Astrocyte (in vitro differentiated cells and primary cell): ENCODE data around the gene EFCC1.

Experiments
- EZH2 ChIP-seq: IDR thresholded peaks from 2 replicates; pipeline ENCODE4 v1.6.1; 2012; ENCODE audit warnings: mild to moderate bottlenecking, low read length, inconsistent platforms; ENCODE audit not compliant: insufficient read depth
- TF ChIP-seq, protein P1 (sequence below): IDR thresholded peaks from 2 replicates; pipeline ENCODE4 v1.5.1; 2011; ENCODE audit warnings: low read depth, mild to moderate bottlenecking, inconsistent platforms, low read length, moderate library complexity; ENCODE audit not compliant: insufficient read depth

DNA sequence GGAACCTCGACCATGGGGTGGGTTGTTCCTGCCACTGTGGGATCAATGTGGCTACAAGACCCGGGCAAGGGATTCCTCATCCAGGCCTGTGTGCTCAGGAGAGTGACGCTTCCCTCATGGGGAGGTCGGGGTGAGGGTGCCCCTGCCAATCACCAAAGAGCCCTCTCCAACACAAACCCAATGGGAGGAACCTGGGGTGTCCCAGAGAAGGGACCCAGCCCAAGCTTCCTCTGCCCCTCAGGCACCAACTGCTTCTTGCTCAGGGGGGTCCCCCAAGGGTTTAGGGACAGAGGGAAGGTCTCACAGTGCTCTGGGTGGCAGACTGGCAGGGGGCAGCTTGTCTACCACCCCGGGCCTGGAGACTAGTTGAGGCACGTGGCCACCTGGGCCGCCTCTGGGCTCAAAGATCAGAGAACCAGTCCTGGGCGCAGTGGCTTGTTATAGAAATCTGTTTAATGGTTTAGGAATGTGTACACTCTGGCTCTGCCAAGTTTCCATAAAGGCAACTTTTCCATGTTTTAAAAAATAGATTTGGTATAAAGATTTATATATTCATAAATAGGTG lies 86.1 kb downstream of the EFCC1 start:
- TF ChIP-seq, protein P1, sequence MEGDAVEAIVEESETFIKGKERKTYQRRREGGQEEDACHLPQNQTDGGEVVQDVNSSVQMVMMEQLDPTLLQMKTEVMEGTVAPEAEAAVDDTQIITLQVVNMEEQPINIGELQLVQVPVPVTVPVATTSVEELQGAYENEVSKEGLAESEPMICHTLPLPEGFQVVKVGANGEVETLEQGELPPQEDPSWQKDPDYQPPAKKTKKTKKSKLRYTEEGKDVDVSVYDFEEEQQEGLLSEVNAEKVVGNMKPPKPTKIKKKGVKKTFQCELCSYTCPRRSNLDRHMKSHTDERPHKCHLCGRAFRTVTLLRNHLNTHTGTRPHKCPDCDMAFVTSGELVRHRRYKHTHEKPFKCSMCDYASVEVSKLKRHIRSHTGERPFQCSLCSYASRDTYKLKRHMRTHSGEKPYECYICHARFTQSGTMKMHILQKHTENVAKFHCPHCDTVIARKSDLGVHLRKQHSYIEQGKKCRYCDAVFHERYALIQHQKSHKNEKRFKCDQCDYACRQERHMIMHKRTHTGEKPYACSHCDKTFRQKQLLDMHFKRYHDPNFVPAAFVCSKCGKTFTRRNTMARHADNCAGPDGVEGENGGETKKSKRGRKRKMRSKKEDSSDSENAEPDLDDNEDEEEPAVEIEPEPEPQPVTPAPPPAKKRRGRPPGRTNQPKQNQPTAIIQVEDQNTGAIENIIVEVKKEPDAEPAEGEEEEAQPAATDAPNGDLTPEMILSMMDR, result no peak
- TF ChIP-seq EZH2, result no peak
